ENCODE data around the gene ARID3B.
A peak's percentile ranks its signal among the peaks of the same experiment; 100 is the strongest.

DNA sequence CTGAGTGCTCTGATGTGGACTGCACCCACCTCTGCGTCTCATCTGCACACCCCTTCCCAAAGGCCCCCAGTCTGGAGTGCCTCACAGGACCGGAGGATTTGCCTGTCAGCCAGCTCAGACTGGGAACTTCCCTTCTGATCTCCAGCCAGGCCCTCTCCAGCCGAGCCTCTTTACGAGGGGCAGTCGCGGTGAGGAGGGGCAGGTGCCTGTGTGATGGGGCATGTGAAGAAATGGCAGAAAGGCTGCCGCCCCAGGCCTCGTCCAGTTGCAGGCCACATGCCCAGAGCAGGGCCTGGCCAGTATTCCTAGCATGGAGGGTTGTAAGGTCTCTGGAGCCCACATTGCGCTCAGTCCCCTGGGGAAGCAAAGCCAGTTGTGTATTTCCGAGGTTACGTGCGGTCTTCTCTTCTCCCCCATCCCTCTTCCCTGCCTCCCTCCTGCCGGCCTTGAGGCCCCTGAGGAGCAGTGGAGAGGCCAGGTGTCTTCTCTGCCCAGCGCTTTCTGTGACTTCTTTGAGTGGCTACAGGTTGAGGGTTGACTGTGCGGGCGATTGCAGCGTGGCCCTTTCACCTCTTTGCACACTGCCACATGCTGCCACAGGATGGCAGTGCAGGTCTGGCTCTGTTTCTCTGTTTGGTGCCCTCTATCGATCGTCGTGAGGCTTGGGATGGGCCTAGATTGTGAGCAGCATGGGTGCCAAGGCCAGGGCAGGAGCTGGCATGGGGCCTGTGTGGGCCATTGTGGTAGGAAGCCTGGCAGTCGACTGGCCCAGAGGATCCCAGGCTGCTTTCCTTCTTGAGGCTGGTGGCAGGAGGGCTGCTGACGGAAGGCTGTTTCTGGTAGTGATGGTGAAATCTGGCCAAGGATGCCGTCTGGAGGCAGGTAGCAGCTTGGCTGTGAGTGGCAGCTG lies 79.9 kb downstream of the ARID3B start:
- TF ChIP-seq, protein P1, sequence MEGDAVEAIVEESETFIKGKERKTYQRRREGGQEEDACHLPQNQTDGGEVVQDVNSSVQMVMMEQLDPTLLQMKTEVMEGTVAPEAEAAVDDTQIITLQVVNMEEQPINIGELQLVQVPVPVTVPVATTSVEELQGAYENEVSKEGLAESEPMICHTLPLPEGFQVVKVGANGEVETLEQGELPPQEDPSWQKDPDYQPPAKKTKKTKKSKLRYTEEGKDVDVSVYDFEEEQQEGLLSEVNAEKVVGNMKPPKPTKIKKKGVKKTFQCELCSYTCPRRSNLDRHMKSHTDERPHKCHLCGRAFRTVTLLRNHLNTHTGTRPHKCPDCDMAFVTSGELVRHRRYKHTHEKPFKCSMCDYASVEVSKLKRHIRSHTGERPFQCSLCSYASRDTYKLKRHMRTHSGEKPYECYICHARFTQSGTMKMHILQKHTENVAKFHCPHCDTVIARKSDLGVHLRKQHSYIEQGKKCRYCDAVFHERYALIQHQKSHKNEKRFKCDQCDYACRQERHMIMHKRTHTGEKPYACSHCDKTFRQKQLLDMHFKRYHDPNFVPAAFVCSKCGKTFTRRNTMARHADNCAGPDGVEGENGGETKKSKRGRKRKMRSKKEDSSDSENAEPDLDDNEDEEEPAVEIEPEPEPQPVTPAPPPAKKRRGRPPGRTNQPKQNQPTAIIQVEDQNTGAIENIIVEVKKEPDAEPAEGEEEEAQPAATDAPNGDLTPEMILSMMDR (IDR thresholded peaks at IDR 0.05), result peak; percentile 92
- TF ChIP-seq, protein P2, sequence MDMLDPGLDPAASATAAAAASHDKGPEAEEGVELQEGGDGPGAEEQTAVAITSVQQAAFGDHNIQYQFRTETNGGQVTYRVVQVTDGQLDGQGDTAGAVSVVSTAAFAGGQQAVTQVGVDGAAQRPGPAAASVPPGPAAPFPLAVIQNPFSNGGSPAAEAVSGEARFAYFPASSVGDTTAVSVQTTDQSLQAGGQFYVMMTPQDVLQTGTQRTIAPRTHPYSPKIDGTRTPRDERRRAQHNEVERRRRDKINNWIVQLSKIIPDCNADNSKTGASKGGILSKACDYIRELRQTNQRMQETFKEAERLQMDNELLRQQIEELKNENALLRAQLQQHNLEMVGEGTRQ (IDR thresholded peaks at IDR 0.05; ENCODE audit: borderline replicate concordance, low read depth, low read length), result no peak
- TF ChIP-seq GABPA (IDR thresholded peaks at IDR 0.05; ENCODE audit: low read depth) (no peak), JUND (IDR thresholded peaks at IDR 0.05) (no peak), RFX5 (IDR thresholded peaks at IDR 0.05; ENCODE audit: low read length) (no peak)

Measured in SK-N-SH (cell line).